HG02798 (cell line): ENCODE measurements around the gene TPGS1.

ENCODE experiments used
- ATAC-seq: cut with Tn5 transposase; IDR thresholded peaks from one replicate; pipeline ENCODE4 v1.9.1; 2021; ENCODE audit warnings: mild to moderate bottlenecking; ENCODE audit not compliant: unreplicated experiment, poor library complexity

The TPGS1 gene

DNA sequence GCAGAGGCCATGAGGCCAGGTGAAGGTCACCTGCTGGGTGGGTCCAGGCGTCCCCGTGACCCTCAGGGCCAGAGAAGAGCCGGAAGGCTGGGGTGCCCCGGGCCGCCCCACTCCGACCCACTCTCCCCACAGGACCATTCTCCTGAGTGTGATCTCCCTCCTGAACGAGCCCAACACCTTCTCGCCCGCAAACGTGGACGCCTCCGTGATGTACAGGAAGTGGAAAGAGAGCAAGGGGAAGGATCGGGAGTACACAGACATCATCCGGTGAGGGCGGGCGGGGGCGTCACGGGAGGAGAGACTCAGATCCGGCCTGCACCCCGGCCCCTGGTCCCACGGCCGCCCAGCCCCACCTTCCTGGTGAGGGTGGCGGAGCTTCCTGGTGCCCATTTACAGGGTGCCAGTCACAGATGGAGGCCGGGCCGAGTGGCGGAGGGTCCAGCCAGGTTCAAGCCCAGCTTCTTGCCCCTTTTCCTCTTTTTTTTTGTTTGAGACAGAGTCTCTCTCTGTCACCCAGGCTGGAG is 29.6 kb downstream of the TPGS1 start:
- no peak for ATAC-seq

DNA sequence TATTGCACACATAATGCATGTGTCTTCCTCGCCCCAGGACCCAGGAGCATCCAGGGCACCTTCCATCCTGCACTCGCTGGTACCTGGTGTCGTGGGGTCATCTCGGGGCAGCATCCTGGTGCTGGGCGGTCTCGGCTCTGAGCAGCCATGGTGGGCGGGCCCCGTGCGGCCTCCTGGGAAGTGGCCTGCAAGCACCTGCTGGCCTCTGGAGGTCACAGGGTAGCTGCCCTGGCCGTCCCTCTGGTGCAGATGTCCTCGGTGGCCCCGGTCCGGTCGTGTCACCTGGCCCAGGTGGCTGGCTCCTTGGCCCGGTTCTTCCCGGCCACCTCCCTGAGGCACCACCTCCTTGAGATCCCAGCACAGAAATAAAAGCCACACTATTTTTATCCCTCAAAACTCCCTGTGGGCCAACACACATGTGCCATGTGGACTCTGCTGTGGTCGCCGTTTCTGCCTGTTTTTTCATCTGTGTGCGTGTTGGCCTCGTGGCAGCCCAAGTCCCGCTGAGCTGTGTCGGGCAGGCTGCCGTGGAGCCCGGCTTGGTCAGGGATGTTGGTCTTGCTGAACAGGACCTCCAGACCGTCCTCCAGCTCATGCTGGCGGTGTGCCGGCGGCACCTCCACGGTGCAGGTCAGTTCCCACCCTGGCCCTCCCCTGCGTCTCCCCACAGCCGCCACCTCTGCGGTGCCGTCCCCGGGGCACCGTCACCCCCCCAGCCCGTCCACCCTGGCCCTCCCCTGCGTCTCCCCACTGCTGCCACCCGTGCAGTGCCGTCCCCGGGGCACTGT is 31.5 kb downstream of the TPGS1 start:
- ATAC-seq, result no peak

DNA sequence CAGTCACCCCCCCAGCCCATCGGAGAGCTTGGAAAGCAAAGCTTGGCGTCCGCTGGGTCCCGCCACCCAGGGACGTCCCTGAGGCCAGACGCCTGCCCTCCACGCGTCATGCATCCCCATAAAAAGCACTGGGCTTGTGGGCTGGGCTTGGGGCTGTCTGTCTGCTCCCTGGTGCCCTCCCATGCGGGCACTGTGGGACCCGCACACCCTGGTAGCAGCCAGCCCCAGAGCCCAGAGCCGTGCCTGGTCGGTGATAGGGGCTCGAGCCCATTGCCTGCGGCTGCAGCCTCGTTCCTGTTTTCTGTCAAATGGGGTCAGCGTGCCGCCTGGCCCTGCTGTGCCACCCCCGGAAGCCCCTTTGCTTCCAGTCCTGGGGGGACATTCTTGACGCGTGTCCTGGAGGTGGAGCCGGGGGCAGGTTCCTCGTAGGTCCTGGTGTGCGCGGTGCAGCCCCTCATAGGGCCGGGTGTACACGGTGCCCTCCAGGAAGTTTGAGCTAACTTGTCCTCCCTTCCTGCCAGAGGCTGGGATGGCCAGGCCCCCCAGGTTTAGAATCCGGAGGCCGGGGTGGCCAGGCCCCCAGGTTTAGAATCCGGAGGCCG is 32.2 kb downstream of the TPGS1 start:
- no peak for ATAC-seq

DNA sequence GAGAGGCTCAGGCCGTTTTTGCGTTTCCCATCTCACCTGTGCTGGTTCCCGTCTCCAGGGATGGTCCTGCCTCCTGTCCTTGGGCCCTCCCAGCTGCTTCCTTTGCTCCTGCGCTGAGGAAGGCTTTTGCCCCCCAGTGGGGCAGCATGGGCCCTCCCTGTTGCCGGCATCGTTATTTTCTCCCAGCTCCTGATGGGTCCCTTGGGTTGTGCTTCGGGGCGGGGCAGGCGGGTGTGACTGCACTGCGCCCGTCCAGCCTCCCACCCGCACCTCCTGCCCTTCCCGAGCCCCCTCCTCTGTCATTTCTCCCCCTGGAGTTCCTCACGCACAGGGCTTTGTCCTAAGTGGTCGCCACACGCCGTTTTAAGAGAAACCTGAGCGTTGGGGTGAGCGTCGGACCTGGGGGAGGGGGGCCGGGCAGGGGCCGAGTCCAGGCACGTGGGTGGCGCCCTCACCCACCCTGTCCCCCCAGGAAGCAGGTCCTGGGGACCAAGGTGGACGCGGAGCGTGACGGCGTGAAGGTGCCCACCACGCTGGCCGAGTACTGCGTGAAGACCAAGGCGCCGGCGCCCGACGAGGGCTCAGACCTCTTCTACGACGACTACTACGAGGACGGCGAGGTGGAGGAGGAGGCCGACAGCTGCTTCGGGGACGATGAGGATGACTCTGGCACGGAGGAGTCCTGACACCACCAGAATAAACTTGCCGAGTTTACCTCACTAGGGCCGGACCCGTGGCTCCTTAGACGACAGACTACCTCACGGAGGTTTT is 33.8 kb downstream of the TPGS1 start:
- ATAC-seq, result no peak

DNA sequence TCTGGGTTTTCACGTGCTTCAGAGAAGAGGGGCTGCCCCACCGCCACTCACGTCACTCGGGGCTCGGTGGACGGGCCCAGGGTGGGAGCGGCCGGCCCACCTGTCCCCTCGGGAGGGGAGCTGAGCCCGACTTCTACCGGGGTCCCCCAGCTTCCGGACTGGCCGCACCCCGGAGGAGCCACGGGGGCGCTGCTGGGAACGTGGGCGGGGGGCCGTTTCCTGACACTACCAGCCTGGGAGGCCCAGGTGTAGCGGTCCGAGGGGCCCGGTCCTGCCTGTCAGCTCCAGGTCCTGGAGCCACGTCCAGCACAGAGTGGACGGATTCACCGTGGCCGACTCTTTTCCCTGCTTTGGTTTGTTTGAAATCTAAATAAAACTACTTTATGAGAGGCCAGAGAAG is 34.4 kb downstream of the TPGS1 start:
- ATAC-seq, result no peak

DNA sequence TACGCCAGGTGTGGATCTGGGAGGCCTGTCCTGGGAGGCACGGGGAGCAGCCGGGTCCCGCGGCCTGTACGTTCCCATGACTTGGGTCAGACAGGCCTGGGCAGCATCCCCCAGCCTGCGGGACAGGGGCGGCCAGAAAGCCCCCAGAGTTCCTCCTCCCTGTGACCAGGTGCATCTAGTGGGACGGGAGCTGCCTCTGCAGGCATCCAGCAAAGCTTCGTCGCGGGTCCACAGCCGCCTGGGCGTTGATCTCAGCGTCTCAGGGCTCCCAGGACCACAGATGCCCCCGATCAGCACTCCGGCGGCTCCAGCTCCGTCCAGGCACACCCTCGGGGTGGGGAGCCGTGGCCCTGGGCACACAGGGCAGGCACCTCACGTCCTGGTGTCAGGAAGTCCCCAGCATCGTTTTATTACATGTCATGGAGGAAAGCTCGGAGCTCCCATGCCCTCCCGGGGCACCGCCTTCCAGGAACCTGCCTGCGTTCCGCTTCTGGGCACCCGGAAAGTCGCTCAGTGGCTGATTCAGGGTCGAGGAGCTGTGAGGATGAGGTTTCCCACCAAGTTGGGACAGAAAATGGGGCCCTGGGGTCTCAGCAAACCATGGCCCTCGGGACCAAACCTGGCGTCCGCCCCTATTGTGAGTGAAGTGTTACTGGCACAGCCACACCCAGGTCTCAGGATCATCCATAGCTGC is 35.0 kb downstream of the TPGS1 start:
- no peak for ATAC-seq

DNA sequence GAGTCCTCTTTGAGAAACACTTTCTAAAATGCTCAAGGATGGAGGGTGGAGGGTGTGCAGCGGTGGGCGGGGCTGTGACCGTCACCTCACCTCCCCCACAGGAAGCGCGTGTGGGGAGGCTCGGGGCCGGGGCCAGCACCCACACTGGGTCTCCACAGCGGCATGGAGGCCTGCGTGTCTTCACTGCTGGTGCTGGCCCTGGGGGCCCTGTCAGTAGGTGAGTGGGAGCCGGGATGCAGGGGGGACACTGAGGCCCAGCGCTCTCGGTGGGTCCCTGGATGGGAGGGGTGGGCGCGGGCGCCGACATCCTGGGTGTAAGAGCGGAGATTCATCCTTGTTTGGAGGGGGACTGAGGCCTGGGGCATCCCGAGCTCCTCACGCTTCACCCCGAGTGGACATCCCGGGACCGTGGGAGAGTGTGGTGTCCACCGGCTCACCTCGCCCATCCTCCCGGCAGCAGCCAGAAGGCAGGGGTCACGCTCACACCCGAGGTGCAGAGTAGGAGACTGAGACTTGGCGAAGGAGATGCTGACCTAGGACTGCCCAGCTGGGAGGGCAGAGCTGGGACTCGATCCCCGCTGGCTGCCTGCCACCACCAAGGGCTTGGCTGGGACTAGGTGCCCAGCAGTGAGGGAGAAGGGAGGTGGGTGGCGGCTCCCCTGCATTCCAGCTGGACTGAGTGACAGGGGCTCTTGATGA is 36.8 kb downstream of the TPGS1 start, which contains the start of gene GZMM:
GZMM (plus strand) TSS at position 144 of the 699 bp plus-strand sequence; CDS start at position 163, 19 bp downstream.
- no peak for ATAC-seq

DNA sequence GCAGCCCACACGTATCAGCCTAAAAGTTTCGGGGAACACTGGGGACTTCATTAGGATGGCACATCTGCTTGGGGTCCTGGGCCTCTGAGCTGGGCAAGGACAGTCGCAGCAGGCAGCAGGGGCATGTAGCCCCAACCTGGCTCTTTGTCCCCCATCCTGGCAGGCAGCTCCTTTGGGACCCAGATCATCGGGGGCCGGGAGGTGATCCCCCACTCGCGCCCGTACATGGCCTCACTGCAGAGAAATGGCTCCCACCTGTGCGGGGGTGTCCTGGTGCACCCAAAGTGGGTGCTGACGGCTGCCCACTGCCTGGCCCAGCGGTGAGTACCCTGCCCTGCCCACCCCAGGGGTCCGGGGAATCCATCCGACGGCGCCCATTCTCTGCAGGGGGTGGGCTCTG is 39.8 kb downstream of the TPGS1 start:
- no peak for ATAC-seq

DNA sequence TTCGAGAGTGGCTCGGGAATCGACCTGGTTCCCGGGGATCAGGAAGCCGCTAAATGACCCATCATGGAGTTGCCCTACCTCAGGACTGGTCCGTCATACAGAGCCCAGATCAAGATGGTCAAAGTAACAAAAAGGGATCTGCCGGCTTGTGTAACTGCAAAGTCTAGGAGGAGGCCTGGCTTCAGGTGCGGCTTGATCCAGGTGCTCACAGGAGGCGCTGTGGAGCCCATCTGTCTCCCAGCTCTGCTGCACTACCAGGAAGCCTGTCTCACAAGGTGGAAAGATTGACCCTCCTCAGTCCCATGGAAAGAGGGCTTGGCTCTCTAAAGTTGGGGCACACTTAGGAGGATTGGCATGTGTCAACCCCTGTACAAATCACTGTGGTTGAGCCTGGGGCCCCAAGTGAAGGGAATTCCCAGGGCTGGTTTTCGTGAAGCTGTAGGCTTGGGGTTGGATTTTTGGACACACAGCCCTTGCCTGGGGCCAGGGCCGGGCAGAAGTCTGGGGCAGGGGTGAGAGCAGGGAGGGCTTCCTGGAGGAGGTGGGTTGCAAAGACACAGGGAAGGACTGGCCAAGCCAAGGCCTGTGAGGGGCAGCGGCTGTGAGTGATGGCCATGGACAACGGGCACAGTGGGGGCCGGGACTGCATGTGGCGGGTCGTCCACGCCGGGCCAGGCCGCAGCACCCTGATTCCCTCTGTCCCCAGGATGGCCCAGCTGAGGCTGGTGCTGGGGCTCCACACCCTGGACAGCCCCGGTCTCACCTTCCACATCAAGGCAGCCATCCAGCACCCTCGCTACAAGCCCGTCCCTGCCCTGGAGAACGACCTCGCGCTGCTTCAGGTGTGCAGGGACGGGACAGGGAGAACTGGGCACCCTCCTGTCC is 40.8 kb downstream of the TPGS1 start:
- no peak for ATAC-seq

DNA sequence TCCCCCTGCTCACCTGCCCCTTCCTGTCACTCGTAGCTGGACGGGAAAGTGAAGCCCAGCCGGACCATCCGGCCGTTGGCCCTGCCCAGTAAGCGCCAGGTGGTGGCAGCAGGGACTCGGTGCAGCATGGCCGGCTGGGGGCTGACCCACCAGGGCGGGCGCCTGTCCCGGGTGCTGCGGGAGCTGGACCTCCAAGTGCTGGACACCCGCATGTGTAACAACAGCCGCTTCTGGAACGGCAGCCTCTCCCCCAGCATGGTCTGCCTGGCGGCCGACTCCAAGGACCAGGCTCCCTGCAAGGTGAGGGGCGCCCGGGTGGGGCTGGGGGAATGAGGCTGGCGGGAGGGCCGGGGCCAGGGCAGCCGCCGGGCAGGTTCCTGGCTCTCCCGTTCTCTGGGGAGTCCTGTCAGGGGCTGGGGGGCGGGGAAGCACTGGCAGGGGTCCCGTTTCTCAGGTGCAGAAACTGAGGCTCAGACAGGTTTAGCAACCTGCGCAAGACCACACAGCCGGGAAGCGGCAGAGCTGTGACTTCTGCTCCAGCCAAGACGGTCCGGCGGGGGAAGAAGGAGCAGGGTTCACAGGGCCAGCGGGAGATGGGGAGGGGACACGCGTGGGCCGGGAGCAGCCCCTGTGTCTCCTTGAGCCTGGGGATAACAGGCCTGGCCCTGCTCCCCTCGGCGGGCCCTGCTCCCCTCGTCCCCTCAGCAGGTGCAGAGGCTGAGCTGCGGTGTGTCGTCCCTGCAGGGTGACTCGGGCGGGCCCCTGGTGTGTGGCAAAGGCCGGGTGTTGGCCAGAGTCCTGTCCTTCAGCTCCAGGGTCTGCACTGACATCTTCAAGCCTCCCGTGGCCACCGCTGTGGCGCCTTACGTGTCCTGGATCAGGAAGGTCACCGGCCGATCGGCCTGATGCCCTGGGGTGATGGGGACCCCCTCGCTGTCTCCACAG is 41.9 kb downstream of the TPGS1 start:
- ATAC-seq, result no peak

DNA sequence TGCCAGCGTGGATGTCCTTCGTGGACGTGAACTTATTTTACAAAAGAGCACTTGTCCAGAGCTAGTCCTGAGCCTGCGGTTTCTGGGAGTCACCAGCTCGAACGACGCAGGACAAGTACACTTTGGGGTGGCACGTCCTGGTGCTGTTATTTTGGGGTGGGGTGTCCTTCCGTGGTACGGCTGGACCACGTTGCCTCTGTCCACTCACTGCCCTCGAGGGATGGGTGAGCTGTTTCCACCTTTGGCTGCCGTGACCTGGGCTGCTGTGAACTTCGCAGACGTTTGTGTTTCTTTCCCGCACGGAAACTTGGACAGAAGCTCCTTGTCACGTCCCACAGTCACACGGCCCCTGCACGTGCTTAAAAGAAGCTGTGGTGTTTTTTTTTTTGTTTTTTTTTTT is 47.5 kb downstream of the TPGS1 start:
- no peak for ATAC-seq

DNA sequence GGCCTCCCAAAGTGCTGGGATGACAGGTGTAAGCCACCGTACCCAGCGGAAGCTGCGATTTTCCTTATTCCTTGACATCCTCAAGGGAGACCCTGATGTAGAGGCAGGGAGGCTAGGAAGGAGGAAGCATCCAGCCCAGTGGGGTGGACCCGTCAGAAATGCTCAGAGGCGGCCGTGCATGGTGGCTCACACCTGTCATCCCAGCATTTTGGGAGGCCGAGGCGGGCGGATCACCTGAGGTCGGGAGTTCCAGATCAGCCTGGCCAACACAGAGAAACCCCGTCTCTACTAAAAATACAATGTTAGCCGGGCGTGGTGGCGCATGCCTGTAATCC is 48.1 kb downstream of the TPGS1 start:
- no peak for ATAC-seq

DNA sequence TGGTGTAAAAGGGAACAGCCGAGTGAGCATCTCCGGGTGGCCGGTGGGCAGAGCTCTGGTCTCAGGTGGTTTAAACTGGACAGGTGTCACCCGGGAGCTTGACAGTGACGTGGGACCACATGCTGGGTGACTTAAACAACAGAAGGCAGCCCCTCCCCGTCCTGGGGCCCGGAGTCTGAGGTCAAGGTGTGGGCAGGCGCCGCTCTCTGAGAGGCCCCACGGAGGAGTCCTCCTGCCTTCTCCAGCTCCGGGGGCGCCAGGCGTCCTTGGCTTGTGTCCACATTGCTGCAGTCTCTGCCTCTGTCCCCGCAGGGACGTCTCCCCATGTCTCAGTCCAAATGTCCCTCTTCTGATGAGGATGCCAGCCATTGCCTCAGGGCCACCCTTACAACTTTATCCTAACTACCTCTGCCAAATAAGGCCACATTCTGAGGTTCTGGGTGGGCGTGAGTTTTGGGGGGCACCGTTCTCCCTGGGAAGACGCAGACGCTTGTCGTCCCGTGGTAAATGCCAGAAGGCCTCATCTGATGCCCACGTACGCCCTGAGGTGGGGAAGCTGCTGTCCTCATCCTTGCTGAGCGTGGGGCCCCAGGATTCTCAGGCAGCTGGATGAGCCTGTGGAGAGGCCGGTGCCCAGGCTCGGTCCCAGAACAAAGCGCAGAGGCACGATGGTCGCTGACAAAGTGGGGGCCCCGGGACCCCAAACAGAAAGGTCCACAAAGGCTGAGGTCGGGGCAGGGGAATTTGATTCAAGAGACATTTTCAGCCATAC is 49.5 kb downstream of the TPGS1 start:
- no peak for ATAC-seq

DNA sequence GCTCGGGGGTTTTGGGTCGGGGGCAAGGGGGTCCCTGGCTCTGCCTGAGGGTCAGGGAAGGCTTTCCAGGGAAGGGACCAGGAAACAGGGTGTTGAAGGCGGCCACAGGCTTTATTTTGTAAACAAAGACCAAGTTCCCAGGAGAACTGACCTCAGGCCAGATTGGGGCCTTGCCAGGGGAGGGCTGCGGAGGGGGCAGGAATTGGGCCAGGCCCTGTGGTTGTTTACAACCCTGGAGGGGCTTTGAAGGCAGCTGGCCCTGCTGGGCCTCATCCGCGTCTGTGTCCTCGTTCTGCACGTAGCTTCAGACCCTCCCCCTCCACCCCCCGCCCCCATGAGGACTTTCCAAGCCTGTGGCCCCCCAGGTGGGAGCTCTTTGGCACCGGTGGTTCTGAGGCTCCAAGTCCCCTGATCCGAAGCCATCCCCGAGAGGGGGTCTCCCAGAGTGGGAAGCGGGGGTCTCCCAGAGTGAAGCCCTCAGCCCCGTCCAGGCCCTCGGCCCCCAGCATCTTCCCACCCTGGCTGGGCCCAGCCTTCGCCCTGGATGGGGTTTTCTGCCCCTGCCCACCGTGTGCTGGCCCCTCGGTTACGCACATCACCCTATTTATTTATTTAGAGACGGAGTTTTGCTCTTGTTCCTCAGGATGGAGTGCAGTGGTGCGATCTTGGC is 51.6 kb downstream of the TPGS1 start:
- ATAC-seq, result no peak

DNA sequence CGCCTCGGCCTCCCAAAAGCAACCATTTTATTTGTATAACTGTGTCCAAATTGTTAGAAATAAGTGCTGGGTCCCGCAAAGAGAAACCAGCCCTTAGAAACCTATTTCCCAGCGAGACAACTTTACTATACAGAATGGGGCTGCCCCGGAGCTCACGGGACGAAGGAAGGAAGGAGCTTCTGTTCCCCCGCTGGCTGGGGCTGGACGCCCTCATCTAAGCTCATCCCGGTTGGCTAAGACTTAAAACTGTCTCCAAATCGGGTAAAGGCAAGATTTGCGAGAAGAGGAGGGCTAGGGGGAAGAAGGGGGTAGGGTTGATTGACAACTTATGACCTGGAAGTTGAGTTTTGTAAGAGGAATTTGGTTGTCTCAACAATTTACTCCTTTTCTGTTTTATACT is 52.8 kb downstream of the TPGS1 start:
- ATAC-seq, result no peak

DNA sequence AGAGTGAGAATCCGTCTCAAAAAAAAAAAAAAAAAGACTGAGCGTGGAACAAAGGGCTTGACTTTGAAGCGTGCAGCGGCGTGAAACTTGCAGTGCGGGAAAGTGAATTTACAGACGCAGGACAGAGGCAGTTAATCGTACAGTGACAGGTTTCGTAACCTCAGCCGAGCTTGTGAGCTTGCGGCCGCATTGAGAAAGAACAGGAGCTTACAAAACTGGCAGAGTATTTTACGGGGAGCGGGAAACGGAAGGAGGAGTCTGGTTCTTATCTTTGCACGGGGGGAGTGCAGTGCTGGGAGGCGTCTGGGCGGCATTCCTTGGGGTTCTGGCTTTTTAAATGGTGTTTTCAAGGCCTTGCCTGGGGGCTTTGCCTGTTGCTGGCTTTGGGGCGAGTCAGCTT is 59.1 kb downstream of the TPGS1 start:
- ATAC-seq, result no peak

DNA sequence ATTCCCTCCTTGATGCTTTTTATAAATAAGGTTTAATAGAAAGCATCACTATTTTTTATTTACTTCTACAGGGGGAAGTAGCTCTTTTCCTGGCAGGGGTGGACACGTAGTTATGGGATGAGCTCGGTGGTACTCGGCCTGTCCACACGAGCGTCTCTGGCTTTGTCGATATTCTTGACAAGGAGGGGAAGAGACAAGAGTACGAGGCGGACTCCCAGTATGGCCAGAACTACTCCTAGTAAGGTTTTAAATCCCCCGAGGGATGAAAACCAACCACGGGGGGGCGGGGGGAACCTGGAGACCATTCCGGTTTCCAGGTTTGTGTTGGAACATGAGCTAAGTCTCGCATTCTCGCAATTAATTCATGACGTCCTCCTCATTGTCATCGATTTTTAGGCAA is 59.5 kb downstream of the TPGS1 start:
- ATAC-seq, result no peak
